Measurements from ENCODE around the gene CTSE. TPM values are rescaled to one million over a fixed set of nuclear protein-coding genes. Genes with fewer than 3 reads are reported as not detected.

CTSE gene
- total RNA-seq, 2 experiments from 2014 or later, result not detected

DNA sequence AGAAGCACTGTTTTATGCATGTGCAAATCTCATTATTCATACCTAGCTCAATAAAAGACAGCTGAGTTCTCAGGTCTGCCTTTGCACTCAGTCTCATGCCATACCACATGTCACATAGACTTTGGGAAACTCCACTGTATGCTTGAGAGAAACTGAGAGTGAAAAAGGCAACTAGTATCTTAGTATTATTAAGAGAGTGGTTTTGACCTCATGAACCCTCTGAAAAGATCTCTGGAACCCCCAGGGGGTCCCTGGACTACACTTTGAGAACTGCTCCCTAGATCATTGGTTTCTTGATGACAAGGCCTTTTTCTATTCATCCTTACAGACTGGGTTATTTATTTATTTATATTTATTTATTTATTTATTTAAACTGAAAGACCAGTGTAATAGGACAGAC is 25.6 kb upstream of the CTSE start:
- Histone ChIP-seq H3K4me1 (ENCODE audit: insufficient read depth, low read length) (peaks cover 19% of the 10 kb centered on the region), H3K36me3 (ENCODE audit: insufficient read depth, low read length) (no peaks in the 10 kb centered on the region), H3K27me3 (ENCODE audit: control insufficient read depth in 1 of 2, insufficient read depth in 2 of 2, low read length in 2 of 2) (no peaks in the 10 kb centered on the region), H3K9me3 (ENCODE audit: control insufficient read depth in 1 of 2, insufficient read depth in 1 of 2, low read length in 2 of 2) (peaks cover 0 to 3% of the 10 kb centered on the region in 2 experiments), H3K27ac (ENCODE audit: low read depth in 1 of 2, low read length in 2 of 2) (no peak overlapping the region), H3K4me3 (ENCODE audit: low read length) (no peak overlapping the region)
- H3K27ac Mint-ChIP-seq, result no peak overlapping the region
- H3K27me3 Mint-ChIP-seq, result no peaks in the 10 kb centered on the region
- no peaks in the 10 kb centered on the region for H3K36me3 Mint-ChIP-seq (ENCODE audit: low read depth)
- ChIA-PET POLR2A (no interaction called here), CTCF (no interaction called here)
- intact Hi-C loops (cut with DNase I, micrococcal nuclease), result no loop called here
- TF ChIP-seq, protein P1, sequence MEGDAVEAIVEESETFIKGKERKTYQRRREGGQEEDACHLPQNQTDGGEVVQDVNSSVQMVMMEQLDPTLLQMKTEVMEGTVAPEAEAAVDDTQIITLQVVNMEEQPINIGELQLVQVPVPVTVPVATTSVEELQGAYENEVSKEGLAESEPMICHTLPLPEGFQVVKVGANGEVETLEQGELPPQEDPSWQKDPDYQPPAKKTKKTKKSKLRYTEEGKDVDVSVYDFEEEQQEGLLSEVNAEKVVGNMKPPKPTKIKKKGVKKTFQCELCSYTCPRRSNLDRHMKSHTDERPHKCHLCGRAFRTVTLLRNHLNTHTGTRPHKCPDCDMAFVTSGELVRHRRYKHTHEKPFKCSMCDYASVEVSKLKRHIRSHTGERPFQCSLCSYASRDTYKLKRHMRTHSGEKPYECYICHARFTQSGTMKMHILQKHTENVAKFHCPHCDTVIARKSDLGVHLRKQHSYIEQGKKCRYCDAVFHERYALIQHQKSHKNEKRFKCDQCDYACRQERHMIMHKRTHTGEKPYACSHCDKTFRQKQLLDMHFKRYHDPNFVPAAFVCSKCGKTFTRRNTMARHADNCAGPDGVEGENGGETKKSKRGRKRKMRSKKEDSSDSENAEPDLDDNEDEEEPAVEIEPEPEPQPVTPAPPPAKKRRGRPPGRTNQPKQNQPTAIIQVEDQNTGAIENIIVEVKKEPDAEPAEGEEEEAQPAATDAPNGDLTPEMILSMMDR (IDR thresholded peaks at IDR 0.05), result no peak
- no peak for ATAC-seq (ENCODE audit: poor library complexity)
- H3K9me3 Mint-ChIP-seq, result no peaks in the 10 kb centered on the region
- no peak overlapping the region for H3K4me3 Mint-ChIP-seq
- peaks cover 29% of the 10 kb centered on the region for H3K4me1 Mint-ChIP-seq (ENCODE audit: low read depth)
- no peak for DNase-seq

- Histone ChIP-seq H3K4me1 (ENCODE audit: insufficient read depth, low read length) (peaks cover 19% of the 10 kb centered on the region), H3K9me3 (ENCODE audit: control insufficient read depth in 1 of 2, insufficient read depth in 1 of 2, low read length in 2 of 2) (peaks cover 0 to 3% of the 10 kb centered on the region in 2 experiments), H3K27ac (ENCODE audit: low read depth in 1 of 2, low read length in 2 of 2) (no peak overlapping the region), H3K4me3 (ENCODE audit: low read length) (no peak overlapping the region), H3K36me3 (ENCODE audit: insufficient read depth, low read length) (no peaks in the 10 kb centered on the region), H3K27me3 (ENCODE audit: control insufficient read depth in 1 of 2, insufficient read depth in 2 of 2, low read length in 2 of 2) (no peaks in the 10 kb centered on the region)
- ChIA-PET CTCF (interaction anchor here (1.0 kb wide), 1 partner anchor 10 kb away, joined by 3 read pairs; no protein-coding TSS in a partner anchor), POLR2A (interaction anchor here (1.0 kb wide), 1 partner anchor 14 kb away, joined by 3 read pairs; no protein-coding TSS in a partner anchor)
- no peaks in the 10 kb centered on the region for H3K9me3 Mint-ChIP-seq
- peak in 2 of 14 experiments; percentile 35 for DNase-seq
- H3K4me1 Mint-ChIP-seq (ENCODE audit: low read depth), result peaks cover 29% of the 10 kb centered on the region
- H3K36me3 Mint-ChIP-seq (ENCODE audit: low read depth), result no peaks in the 10 kb centered on the region
- intact Hi-C loops (cut with DNase I, micrococcal nuclease), result no loop called here
- TF ChIP-seq, protein P1 (IDR thresholded peaks at IDR 0.05), result no peak
- H3K27ac Mint-ChIP-seq, result no peak overlapping the region
- H3K27me3 Mint-ChIP-seq, result no peaks in the 10 kb centered on the region
- H3K4me3 Mint-ChIP-seq, result no peak overlapping the region
- ATAC-seq (ENCODE audit: poor library complexity), result no peak
These were observed 24.9 kb upstream of the CTSE start for GRCh38 chr1:206048582-206048981.

- ChIA-PET CTCF (no interaction called here), POLR2A (no interaction called here)
- H3K27me3 Mint-ChIP-seq, result no peaks in the 10 kb centered on the region
- ATAC-seq (ENCODE audit: poor library complexity) (no peak), DNase-seq (no peak)
- Histone ChIP-seq H3K4me1 (ENCODE audit: insufficient read depth, low read length) (peaks cover 11% of the 10 kb centered on the region), H3K27me3 (ENCODE audit: control insufficient read depth in 1 of 2, insufficient read depth in 2 of 2, low read length in 2 of 2) (no peaks in the 10 kb centered on the region), H3K36me3 (ENCODE audit: insufficient read depth, low read length) (no peaks in the 10 kb centered on the region), H3K27ac (ENCODE audit: low read depth in 1 of 2, low read length in 2 of 2) (no peak overlapping the region), H3K4me3 (ENCODE audit: low read length) (no peak overlapping the region), H3K9me3 (ENCODE audit: control insufficient read depth in 1 of 2, insufficient read depth in 1 of 2, low read length in 2 of 2) (no peaks in the 10 kb centered on the region)
- peaks cover 24% of the 10 kb centered on the region for H3K4me1 Mint-ChIP-seq (ENCODE audit: low read depth)
- intact Hi-C loops (cut with DNase I, micrococcal nuclease), result no loop called here
- H3K27ac Mint-ChIP-seq, result no peak overlapping the region
- TF ChIP-seq, protein P1 (IDR thresholded peaks at IDR 0.05), result no peak
- H3K36me3 Mint-ChIP-seq (ENCODE audit: low read depth), result no peaks in the 10 kb centered on the region
- no peaks in the 10 kb centered on the region for H3K9me3 Mint-ChIP-seq
- H3K4me3 Mint-ChIP-seq, result no peak overlapping the region
These were observed 23.6 kb upstream of the CTSE start for GRCh38 chr1:206047271-206047670.
